Lower leg skin (tissue), 4 donors: ENCODE measurements around the gene DNAH1. TPM values are rescaled to one million over a fixed set of nuclear protein-coding genes. Genes with fewer than 3 reads are reported as not detected.

Experiments
- DNase-seq, 2 donors: peaks; one replicate each; pipeline ENCODE4 v3.0.0-alpha.2; 2019; ENCODE audit warnings: low spot score in 2 of 2
- H3K4me3 ChIP-seq: fragments of 200-600 bp; sonication (generic); 2 replicates; pipeline ENCODE4 v1.5.1; 2017; ENCODE audit warnings: mild to moderate bottlenecking, low read depth; ENCODE audit not compliant: poor library complexity, severe bottlenecking
- POLR2A ChIP-seq, 2 donors: fragments of 450-650 bp; IDR thresholded peaks; one replicate each; pipeline ENCODE4 v1.6.1; 2016 to 2017; ENCODE audit warnings: antibody characterized with exemption in 2 of 2, mild to moderate bottlenecking in 1 of 2, moderate library complexity in 1 of 2
- WGBS, 2 donors: methylation state at CpG; one replicate each; pipeline ENCODE4 v1.1.5; 2018; 5-methylcytosine and 5-hydroxymethylcytosine counted together
- intact Hi-C: fragments of 100-400 bp; cut with DNase I; formaldehyde crosslinking; loops from one replicate; pipeline ENCODE4 v1.15.0; 2023; ENCODE audit warnings: low total_unique reads
- total RNA-seq, 4 donors: library from RNA; depleted of rRNA; stranded (reverse); fragments of >200 nt; gene quantifications; one replicate each; pipeline ENCODE4 v1.1.0, GENCODE V29; 2016
- TF ChIP-seq, protein P1 (sequence below), 3 donors: fragments of 450-650 bp; IDR thresholded peaks; one replicate each; pipeline ENCODE4 v1.5.1; 2016; ENCODE audit warnings: antibody characterized with exemption in 3 of 3, mild to moderate bottlenecking in 3 of 3, moderate library complexity in 2 of 3

Gene DNAH1
- total RNA-seq, 4 donors from 2014 or later, result 2.0 to 5.9 (median 5.0) TPM

DNA sequence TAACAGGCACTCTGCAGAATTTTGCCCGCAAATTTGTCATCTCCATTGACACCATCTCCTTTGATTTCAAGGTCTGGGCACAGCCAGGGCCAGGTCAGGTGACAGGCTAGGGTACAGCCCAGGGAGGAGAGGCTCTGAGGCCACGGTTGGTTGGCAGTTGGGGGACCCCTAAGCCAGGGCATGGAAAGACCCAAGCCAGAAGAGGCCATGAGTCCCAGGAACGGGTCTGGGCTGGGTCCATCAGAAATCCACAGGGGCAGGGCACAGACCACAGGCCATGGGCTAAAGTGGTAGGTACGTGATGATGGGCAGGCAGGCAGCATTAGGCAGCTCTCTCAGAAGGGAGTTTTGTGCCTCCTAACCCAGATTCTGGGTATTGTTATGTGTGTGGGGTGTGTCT lies 83.0 kb downstream of the DNAH1 start:
- no peak overlapping the region for H3K4me3 ChIP-seq
- whole genome bisulfite sequencing, 2 donors, result 89 to 93% methylated on average over 4 of the region's 4 CpGs
- DNase-seq, result no peak
- intact Hi-C loops, result no loop called here
- TF ChIP-seq, protein P1, sequence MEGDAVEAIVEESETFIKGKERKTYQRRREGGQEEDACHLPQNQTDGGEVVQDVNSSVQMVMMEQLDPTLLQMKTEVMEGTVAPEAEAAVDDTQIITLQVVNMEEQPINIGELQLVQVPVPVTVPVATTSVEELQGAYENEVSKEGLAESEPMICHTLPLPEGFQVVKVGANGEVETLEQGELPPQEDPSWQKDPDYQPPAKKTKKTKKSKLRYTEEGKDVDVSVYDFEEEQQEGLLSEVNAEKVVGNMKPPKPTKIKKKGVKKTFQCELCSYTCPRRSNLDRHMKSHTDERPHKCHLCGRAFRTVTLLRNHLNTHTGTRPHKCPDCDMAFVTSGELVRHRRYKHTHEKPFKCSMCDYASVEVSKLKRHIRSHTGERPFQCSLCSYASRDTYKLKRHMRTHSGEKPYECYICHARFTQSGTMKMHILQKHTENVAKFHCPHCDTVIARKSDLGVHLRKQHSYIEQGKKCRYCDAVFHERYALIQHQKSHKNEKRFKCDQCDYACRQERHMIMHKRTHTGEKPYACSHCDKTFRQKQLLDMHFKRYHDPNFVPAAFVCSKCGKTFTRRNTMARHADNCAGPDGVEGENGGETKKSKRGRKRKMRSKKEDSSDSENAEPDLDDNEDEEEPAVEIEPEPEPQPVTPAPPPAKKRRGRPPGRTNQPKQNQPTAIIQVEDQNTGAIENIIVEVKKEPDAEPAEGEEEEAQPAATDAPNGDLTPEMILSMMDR (IDR thresholded peaks at IDR 0.05), result no peak
- TF ChIP-seq POLR2A (IDR thresholded peaks at IDR 0.05), result no peak

DNA sequence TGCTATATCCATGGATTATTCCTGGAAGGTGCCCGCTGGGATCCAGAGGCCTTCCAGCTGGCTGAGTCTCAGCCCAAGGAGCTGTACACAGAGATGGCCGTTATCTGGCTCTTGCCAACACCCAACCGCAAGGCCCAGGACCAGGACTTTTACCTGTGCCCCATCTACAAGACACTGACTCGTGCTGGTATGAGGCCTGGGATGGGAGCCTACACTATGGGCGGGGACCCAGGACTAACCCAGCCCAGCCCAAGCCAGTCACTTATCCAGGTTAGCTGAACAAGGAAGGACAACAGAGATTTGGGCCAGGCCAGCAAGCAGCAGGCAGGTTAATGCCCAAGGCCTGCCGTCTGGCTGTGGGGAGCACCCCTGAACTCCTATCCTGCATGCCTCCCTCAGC lies 83.5 kb downstream of the DNAH1 start:
- no peak for DNase-seq
- H3K4me3 ChIP-seq, result no peak overlapping the region
- TF ChIP-seq POLR2A (IDR thresholded peaks at IDR 0.05), result no peak
- TF ChIP-seq, protein P1 (IDR thresholded peaks at IDR 0.05), result no peak
- WGBS, 2 donors, result 65 to 70% methylated on average over 4 to 6 of the region's 6 CpGs
- intact Hi-C loops, result no loop called here

DNA sequence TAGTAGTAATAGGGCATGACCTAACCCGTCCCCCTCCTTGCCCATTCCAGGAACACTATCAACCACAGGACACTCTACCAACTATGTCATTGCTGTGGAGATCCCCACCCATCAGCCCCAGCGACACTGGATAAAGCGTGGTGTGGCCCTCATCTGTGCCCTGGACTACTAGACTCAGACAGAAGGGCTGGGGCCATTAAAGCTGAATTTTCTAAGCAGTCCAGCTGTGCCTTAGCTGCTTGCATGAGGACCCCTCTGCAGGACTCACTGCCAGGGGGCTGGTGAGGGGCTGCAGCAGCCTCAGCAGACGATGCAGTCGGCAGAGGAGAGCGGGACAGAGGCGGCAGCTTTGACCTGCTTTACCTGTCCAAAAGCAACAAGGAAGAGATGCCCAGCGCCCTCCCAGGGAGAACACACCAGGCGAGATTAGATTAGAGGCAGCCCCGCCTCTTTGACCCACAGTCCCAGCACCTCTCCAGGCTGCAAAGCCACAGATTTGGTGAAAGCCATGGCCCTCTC lies 84.2 kb downstream of the DNAH1 start:
- WGBS, 2 donors, result 83 to 84% methylated on average over 9 to 10 of the region's 10 CpGs
- no peak for DNase-seq
- intact Hi-C loops, result no loop called here
- no peak overlapping the region for H3K4me3 ChIP-seq
- no peak for TF ChIP-seq POLR2A (IDR thresholded peaks at IDR 0.05)
- TF ChIP-seq, protein P1 (IDR thresholded peaks at IDR 0.05), result no peak

DNA sequence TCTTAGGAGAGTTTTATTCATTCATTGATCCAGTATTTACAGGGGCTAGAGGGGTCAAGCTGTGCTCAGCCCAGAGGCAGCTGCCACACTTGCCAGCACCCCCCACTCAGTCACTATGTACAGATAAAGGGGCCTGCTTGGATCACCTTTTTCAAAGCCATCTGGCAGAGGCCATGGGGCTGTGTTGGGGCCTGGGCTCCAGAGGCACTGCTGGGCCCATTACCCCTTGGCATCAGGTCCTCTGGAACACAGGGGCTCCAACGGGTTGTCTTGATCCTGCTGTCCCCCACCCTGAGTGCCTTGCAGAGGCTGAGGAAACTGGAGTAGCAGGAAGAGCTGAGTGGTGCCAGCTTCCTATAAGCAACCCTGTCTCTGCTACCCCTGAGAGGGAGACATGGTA lies 84.9 kb downstream of the DNAH1 start:
- no peak for DNase-seq
- H3K4me3 ChIP-seq, result no peak overlapping the region
- WGBS, 2 donors, result 44 to 56% methylated on average over 1 of the region's 1 CpG
- intact Hi-C loops, result no loop called here
- TF ChIP-seq, protein P1 (IDR thresholded peaks at IDR 0.05), result no peak
- no peak for TF ChIP-seq POLR2A (IDR thresholded peaks at IDR 0.05)

DNA sequence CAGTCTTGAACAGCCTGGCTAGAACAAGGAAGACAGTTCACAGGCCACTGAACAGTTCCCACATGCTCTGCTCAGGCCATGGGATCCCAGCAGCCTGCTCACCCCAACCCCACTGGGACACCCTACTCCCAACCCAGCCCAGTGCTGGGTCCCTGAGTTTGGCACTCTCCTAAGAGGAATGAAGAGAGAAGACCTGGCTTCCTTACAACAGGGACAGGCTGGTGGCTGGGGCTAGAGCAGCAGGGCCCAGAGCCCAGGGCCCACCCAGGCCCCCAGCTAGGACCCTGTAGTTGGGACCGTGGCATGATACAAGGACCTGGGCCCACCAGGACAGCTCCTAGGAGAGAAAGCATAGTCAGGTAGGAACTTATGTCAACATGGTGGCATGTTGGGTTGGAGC lies 85.4 kb downstream of the DNAH1 start:
- H3K4me3 ChIP-seq, result no peak overlapping the region
- no peak for DNase-seq
- intact Hi-C loops, result no loop called here
- 64 to 100% methylated on average over 1 of the region's 1 CpG for WGBS, 2 donors
- TF ChIP-seq, protein P1 (IDR thresholded peaks at IDR 0.05), result no peak
- TF ChIP-seq POLR2A (IDR thresholded peaks at IDR 0.05), result no peak

DNA sequence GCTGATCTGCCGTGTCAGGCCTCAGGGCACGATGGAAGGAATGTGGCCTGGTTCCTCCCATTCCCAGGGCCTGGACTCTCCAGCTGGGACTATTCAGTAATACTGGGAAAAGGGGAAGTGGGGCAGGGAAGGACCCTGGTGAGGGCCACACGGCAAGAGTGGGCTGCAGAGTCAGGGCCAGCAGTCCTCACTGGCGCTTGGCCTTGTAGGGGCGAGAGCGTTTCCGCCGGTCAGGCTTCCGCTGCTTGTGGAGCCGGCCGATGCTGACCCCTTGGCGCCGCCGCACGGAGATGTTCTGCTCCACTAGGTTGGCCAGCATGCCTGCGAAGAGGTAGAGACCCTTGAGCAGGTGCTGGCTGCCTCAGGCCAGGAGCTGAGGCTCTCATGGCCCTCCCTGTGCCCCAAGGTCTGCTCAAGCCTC lies 86.0 kb downstream of the DNAH1 start:
- 82% methylated on average over 15 to 16 of the region's 16 CpGs for WGBS, 2 donors
- intact Hi-C loops, result no loop called here
- H3K4me3 ChIP-seq, result no peak overlapping the region
- DNase-seq, result peak in 1 of 2 donors; percentile 84
- TF ChIP-seq POLR2A (IDR thresholded peaks at IDR 0.05), result no peak
- TF ChIP-seq, protein P1 (IDR thresholded peaks at IDR 0.05), result no peak
